Raji (cell line): ENCODE data around the gene CCDC85C.

Source experiments
- POLR2A ChIP-seq: IDR thresholded peaks from 2 replicates; pipeline ENCODE4 v1.6.1; 2011; ENCODE audit warnings: low read depth, low read length, control low read depth; ENCODE audit not compliant: insufficient read depth

The CCDC85C gene

GRCh38 chr14:99508896-99509629, 94.9 kb downstream of the CCDC85C start:
- TF ChIP-seq POLR2A, result no peak

GRCh38 chr14:99507860-99508640, 96.0 kb downstream of the CCDC85C start:
- no peak for TF ChIP-seq POLR2A

GRCh38 chr14:99506276-99506675, 97.7 kb downstream of the CCDC85C start:
- TF ChIP-seq POLR2A, result no peak

- no peak for TF ChIP-seq POLR2A
Measured at GRCh38 chr14:99505089-99505488, 98.9 kb downstream of the CCDC85C start.

- no peak for TF ChIP-seq POLR2A
Measured at GRCh38 chr14:99503848-99504453, 100.1 kb downstream of the CCDC85C start.

- TF ChIP-seq POLR2A, result no peak
Measured at GRCh38 chr14:99502989-99503421, 101.0 kb downstream of the CCDC85C start.

GRCh38 chr14:99497894-99498293, 106.1 kb downstream of the CCDC85C start:
- TF ChIP-seq POLR2A, result no peak

GRCh38 chr14:99497341-99497740, 106.7 kb downstream of the CCDC85C start:
- no peak for TF ChIP-seq POLR2A

GRCh38 chr14:99484106-99484505, 119.9 kb downstream of the CCDC85C start:
- no peak for TF ChIP-seq POLR2A

- TF ChIP-seq POLR2A, result no peak
Measured at GRCh38 chr14:99481745-99482099, 122.3 kb downstream of the CCDC85C start.

GRCh38 chr14:99480917-99481744, 122.9 kb downstream of the CCDC85C start, which contains the start of gene CCNK:
Gene CCNK (plus strand): TSS chr14:99481409. CDS start chr14:99492678, 11,269 bp downstream.
- TF ChIP-seq POLR2A, result peak; percentile 93

- peak; percentile 26; the same call in 1 of the 2 replicates for TF ChIP-seq POLR2A
Measured at GRCh38 chr14:99479906-99480869, 123.8 kb downstream of the CCDC85C start, which contains the start of gene SETD3. Gene SETD3 (minus strand): TSS chr14:99480859. CDS start chr14:99465805, 15,054 bp downstream.

- TF ChIP-seq POLR2A, result no peak
Measured at GRCh38 chr14:99479160-99479905, 124.7 kb downstream of the CCDC85C start.
